T-helper 1 cell treated with Interleukin-12 subunit alpha and Interleukin-12 subunit beta and Interleukin-4 antibody, amounts not matched to agents 30 ng/mL and 1 ng/mL, for 36 hours (primary cell): ENCODE measurements around the gene LMF1. TPM values are rescaled to one million over a fixed set of nuclear protein-coding genes. Genes with fewer than 3 reads are reported as not detected.
"Not testable (repeated sequence)": the region's sequence is repeated elsewhere in the genome, so short reads cannot be mapped to it uniquely, and the experiment has no call there.

ENCODE experiments used
- intact Hi-C: fragments of 100-400 bp; cut with micrococcal nuclease; formaldehyde crosslinking; loops from one replicate; pipeline ENCODE4 v1.15.1; 2024
- total RNA-seq: library from RNA; stranded (reverse); gene quantifications from 2 replicates; pipeline ENCODE4 v1.2.3, GENCODE V29; 2022

Gene LMF1
- total RNA-seq, 1 donor from 2014 or later, result 19.1 TPM

GRCh38 chr16:886084-886543, 84.7 kb downstream of the LMF1 start:
- intact Hi-C loops, result no loop called here

DNA sequence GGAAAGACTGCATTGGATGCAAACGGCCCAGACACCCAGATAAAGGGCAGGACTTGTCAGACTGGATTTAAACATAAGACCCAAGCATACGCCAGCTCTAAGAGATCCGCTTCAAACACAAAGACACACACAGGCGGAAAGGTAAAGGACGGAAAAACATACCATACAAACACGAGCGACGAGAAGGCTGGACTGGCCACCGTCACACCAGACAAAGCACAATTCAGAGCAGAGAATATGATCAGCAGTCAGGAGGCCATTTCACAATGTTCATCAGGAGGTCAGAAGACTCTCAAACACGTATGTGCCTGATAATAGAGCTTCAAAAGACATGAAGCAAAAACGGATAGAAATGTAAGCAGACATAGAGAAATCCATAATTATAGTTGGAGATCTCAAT, 85.4 kb downstream of the LMF1 start:
- intact Hi-C loops, result no loop called here

DNA sequence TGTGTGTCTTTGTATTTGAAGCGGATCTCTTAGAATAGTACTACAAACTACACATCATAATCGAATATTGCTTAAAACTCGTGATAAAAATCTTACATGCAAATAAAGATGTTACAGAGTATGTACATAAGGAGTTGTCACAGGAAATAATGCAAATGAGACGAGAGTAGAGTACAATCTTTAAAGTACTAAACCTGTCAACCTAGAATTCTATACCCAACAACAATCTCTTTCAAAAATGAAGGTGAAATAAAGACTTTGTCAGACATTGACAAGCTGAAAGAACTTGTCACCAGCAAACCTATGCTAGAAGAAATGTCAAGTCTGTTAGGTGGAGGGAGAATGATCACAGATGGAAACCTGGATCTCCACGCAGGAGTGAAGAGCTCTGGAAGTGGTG, 86.6 kb downstream of the LMF1 start:
- intact Hi-C loops, result no loop called here

DNA sequence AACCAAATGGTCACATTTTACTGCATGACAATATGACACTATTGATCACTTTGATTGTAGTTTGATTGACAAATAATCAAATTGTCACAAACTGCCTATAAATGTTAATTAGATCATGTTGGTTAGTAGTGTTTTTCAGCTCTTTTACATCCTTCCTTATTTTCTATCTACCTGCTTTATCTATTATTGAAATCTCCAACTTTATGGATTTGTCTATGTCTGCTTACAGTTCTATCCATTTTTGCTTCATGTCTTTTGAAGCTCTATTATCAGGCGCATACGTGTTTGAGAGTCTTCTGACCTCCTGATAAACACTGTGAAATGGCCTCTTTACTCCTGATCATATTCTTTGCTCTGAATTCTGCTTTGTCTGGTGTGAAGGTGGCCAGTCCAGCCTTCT, 87.0 kb downstream of the LMF1 start:
- intact Hi-C loops, result no loop called here

- intact Hi-C loops, result no loop called here
Measured at GRCh38 chr16:883340-883739, 87.4 kb downstream of the LMF1 start.

DNA sequence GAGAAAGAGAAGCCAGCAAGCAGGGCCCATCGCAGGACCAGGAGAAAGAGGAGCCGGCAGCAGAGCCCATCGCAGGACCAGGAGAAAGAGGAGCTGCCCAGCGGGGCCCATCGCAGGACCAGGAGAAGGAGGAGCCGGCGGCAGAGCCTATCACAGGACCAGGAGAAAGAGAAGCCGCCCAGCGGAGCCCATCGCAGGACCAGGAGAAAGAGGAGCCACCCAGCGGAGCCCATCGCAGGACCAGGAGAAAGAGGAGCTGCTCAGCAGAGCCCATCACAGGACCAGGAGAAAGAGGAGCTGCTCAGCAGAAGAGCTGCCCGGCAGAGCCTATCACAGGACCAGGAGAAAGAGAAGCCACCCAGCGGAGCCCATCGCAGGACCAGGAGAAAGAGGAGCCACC, 88.1 kb downstream of the LMF1 start:
- intact Hi-C loops, result not testable (repeated sequence)

GRCh38 chr16:882256-882655, 88.5 kb downstream of the LMF1 start:
- intact Hi-C loops, result no loop called here

DNA sequence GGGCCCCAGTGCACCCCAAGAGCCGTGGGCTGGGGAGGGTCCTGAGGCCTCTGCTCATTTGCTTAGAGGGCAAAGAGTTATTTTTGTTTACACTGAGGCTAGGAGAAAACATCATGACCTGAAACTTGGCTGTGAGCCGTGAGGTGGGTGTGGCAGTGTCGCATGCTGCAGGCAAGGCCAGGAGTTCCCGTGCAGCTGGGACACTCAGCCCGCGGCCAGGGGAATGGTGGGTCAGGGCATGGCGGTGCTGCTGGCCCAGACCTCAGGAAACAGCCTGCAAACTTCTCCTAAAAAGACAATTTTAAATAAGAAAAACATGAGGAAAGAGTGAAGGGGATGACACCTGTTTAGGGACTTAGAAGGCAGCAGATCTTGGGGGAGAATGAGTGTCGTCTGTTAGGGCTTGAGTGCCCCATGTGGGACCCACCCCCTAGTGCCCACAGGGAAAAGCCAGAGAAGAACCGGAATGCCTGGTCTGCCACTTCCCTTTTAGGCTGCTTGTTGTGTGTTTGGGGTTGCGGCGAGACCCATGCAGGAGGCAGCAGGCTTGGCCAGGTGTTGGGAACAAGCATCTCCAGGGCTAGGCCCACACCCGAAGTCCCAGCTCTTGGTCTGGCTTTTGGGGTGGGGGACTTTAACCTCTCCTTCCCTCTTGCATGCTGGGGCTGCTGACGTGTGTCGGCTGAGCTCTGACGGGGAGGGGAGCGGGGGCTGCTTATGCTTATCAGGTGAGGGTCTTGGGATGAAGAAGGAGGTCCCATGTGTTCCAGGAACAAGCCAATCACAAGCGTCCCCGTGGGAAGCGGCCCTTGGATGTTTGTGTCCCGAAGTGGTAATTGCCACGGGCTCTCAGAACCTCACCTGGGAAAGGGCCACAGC, 89.3 kb downstream of the LMF1 start:
- intact Hi-C loops, result no loop called here

- intact Hi-C loops, result no loop called here
Measured at GRCh38 chr16:880471-881171, 90.2 kb downstream of the LMF1 start.

DNA sequence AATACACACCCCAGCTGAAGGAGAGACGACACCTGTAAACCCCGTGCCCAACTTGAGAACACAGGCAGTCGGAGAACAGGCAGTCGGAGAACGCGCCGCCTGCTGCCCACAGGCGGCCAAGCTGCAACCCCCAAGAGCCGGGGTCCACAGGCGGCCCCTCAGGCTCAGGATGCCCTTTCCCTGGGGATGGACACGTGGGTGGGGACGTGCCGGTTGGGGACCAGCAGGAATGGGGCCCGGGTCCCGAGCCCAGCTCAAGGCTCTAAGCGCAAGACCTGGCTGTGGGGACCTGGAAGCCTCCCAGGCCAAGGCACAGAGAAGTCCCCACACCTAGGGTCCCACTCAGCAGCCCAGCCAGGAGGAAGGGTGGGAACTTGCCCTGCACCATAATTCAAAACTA, 90.8 kb downstream of the LMF1 start:
- intact Hi-C loops, result no loop called here

- intact Hi-C loops, result no loop called here
Measured at GRCh38 chr16:879461-879861, 91.3 kb downstream of the LMF1 start.

DNA sequence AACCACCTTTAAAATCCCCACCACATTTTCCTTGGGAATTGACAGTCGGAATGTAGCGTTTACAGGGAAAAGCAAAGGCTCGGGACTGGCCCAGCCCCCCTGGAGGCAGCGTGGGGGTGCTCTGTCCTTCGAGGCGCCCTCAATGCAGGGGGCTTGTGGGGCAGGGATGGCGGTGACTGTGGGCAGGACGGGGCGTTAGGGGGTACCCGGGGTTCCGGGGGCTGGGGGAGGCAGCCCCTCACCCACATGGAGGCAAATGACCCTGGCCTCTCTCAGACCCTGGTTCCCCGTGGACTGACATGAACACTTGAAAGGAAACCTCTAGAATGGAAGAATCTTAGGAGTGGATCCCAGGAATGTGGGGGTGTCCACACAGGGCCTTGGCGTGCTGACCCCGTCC, 91.9 kb downstream of the LMF1 start:
- intact Hi-C loops, result no loop called here

- intact Hi-C loops, result no loop called here
Measured at GRCh38 chr16:878072-878784, 92.6 kb downstream of the LMF1 start.

GRCh38 chr16:877242-878071, 93.3 kb downstream of the LMF1 start:
- intact Hi-C loops, result no loop called here

DNA sequence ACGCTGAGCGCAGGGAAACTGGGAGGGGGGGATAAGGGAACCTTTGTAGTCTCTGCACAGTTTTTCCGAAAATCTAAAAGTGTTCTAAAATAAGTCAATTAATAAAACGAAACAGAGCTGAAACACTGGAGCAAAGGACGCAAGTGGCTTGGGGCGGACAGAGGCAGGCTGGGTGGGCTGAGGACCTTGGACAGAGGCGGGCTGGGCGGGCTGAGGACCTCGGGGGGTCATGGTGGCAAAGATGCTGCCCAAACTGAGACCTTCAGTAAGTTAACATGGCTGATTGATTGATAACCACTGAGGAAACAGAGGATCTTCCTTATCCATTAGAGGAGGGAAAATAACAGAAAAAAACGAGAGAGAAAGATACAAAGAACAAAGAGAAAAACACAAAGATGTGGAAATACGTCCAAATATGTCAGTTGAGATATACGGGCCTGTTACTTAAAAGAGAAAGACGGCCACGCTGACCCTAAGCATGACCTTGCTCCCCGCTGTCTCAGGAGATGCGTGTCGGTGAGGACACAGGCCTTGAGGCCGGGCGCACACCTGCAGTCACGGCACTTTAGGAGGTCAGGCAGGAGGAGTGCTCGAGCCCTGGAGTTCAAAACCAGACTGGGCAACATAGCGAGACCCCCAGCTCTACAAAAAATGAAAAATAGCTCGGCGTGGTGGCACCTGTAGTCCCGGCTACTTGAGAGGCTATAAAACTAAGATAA, 94.1 kb downstream of the LMF1 start:
- intact Hi-C loops, result no loop called here

DNA sequence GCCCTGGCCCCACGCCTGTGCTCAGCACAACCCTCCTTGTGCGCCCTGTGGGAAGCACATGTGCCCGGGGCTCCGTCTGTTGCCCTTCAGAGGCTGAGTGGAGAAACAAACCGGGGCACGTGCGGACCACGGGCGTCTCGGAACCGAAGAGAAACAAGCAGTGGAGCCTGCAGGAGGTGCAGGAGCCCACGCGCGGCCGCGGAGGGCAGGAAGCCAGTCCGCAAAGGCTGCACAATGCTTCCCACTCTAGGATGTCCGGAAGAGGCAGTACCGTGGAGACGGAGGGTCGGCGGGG, 94.8 kb downstream of the LMF1 start:
- intact Hi-C loops, result no loop called here

GRCh38 chr16:875182-876040, 95.4 kb downstream of the LMF1 start:
- intact Hi-C loops, result no loop called here

GRCh38 chr16:874366-875181, 96.2 kb downstream of the LMF1 start:
- intact Hi-C loops, result no loop called here

- intact Hi-C loops, result no loop called here
Measured at GRCh38 chr16:873889-874288, 96.9 kb downstream of the LMF1 start.
